Transverse colon (tissue), 4 donors: ENCODE results near the gene GRK4.

Source experiments
- EP300 ChIP-seq: sonication (generic); formaldehyde crosslinking; IDR thresholded peaks from one replicate; pipeline ENCODE4 v1.6.1; 2017; ENCODE audit warnings: antibody characterized with exemption, low read depth
- POLR2A ChIP-seq: fragments of 450-650 bp; IDR thresholded peaks from one replicate; pipeline ENCODE4 v1.6.1; 2016; ENCODE audit warnings: antibody characterized with exemption, mild to moderate bottlenecking, moderate library complexity
- POLR2AphosphoS5 ChIP-seq, 3 donors: sonication (generic); formaldehyde crosslinking; IDR thresholded peaks; one replicate each; pipeline ENCODE4 v1.6.1; 2016; ENCODE audit warnings: antibody characterized with exemption in 3 of 3
- TF ChIP-seq, protein P1 (sequence below), 5 experiments: fragments of 200-600 bp in 3 of 5; fragments of 450-650 bp in 2 of 5; sonication (generic) in 3 of 5; IDR thresholded peaks; 1 replicate in 2 of 5; 2 replicates in 3 of 5; pipeline ENCODE4 v1.5.1; 2016 to 2017; ENCODE audit warnings: antibody characterized with exemption in 5 of 5, inconsistent platforms in 3 of 5, mild to moderate bottlenecking in 2 of 5, moderate library complexity in 1 of 5

DNA sequence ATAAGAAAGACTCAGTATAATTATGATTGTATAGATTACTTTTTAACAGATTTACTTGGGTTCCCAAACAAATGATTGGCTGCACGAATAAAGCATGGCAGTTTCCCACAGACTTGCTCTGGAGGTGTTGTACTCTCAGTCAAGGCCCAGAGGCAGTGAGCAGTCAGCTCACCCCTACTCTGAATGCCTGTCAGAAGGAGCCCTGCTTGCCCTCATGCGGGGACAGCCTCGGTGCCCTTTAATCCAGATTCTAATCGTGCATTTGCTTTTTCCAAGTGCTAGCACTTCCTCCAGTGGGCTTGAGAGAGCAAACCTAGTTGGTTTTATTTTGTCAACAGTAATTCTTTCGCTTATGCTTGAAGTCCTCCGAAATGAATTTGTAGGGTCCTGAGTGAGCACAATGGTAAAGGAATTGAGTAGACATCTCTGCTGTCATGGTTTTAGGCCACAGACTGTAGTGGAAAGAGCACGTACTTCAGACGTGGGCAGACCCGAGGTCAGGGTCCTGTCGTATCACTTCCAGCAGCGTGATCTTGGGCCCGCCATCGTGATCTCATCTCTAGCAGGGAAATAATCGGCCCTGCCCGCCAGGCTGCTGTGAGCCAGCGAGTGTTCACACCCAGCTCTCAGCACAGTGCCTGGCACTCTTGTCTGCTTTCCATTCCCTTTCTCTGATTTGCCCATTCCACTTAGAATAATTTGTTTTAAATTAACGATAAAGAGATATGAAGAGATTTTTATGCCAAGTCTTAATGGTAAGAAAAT lies 48.3 kb downstream of the GRK4 start:
- TF ChIP-seq, protein P1, sequence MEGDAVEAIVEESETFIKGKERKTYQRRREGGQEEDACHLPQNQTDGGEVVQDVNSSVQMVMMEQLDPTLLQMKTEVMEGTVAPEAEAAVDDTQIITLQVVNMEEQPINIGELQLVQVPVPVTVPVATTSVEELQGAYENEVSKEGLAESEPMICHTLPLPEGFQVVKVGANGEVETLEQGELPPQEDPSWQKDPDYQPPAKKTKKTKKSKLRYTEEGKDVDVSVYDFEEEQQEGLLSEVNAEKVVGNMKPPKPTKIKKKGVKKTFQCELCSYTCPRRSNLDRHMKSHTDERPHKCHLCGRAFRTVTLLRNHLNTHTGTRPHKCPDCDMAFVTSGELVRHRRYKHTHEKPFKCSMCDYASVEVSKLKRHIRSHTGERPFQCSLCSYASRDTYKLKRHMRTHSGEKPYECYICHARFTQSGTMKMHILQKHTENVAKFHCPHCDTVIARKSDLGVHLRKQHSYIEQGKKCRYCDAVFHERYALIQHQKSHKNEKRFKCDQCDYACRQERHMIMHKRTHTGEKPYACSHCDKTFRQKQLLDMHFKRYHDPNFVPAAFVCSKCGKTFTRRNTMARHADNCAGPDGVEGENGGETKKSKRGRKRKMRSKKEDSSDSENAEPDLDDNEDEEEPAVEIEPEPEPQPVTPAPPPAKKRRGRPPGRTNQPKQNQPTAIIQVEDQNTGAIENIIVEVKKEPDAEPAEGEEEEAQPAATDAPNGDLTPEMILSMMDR (IDR thresholded peaks at IDR 0.05), result no peak
- TF ChIP-seq POLR2AphosphoS5 (IDR thresholded peaks at IDR 0.05), result no peak
- TF ChIP-seq EP300, result no peak
- TF ChIP-seq POLR2A, result no peak
